Stomach smooth muscle (tissue), 2 donors: ENCODE results near the gene MAP2K7.
"Not testable (repeated sequence)": the region's sequence is repeated elsewhere in the genome, so short reads cannot be mapped to it uniquely, and the experiment has no call there.

Experiments used
- H3K27ac ChIP-seq: one replicate; pipeline ENCODE4 v1.7.0; 2013; ENCODE audit warnings: mild to moderate bottlenecking, low read length, inconsistent platforms
- H3K27me3 ChIP-seq, 2 donors: one replicate each; pipeline ENCODE4 v1.7.0; 2013; ENCODE audit warnings: low read length in 2 of 2; ENCODE audit not compliant: insufficient read depth in 2 of 2, control insufficient read depth in 1 of 2
- H3K36me3 ChIP-seq, 2 donors: one replicate each; pipeline ENCODE4 v1.7.0; 2013; ENCODE audit warnings: low read length in 2 of 2; ENCODE audit not compliant: control insufficient read depth in 2 of 2, insufficient read depth in 2 of 2
- H3K4me1 ChIP-seq: one replicate; pipeline ENCODE4 v1.7.0; 2013; ENCODE audit warnings: low read length; ENCODE audit not compliant: control insufficient read depth, insufficient read depth
- H3K4me3 ChIP-seq, 2 donors: one replicate each; pipeline ENCODE4 v1.7.0; 2013; ENCODE audit warnings: low read length in 2 of 2
- H3K9ac ChIP-seq, 2 donors: one replicate each; pipeline ENCODE4 v1.7.0; 2013; ENCODE audit warnings: low read length in 2 of 2, mild to moderate bottlenecking in 1 of 2
- H3K9me3 ChIP-seq, 2 donors: one replicate each; pipeline ENCODE4 v1.7.0; 2013; ENCODE audit warnings: low read length in 2 of 2; ENCODE audit not compliant: control insufficient read depth in 2 of 2
- donor health status: healthy.
- donor health status: Pancreatic carcinoma.

The MAP2K7 gene

GRCh38 chr19:7915250-7916102, 11.8 kb downstream of the MAP2K7 start:
- H3K27ac ChIP-seq, result no peak overlapping the region
- peak overlapping the region in 1 of 2 donors; percentile 29 for H3K4me3 ChIP-seq
- H3K9ac ChIP-seq, result no peak overlapping the region
- peaks cover 35% of the 10 kb centered on the region for H3K4me1 ChIP-seq
- H3K27me3 ChIP-seq, result peaks cover 23 to 38% of the 10 kb centered on the region in 2 donors
- H3K36me3 ChIP-seq, result peaks cover 18 to 21% of the 10 kb centered on the region in 2 donors
- H3K9me3 ChIP-seq, result no peaks in the 10 kb centered on the region

DNA sequence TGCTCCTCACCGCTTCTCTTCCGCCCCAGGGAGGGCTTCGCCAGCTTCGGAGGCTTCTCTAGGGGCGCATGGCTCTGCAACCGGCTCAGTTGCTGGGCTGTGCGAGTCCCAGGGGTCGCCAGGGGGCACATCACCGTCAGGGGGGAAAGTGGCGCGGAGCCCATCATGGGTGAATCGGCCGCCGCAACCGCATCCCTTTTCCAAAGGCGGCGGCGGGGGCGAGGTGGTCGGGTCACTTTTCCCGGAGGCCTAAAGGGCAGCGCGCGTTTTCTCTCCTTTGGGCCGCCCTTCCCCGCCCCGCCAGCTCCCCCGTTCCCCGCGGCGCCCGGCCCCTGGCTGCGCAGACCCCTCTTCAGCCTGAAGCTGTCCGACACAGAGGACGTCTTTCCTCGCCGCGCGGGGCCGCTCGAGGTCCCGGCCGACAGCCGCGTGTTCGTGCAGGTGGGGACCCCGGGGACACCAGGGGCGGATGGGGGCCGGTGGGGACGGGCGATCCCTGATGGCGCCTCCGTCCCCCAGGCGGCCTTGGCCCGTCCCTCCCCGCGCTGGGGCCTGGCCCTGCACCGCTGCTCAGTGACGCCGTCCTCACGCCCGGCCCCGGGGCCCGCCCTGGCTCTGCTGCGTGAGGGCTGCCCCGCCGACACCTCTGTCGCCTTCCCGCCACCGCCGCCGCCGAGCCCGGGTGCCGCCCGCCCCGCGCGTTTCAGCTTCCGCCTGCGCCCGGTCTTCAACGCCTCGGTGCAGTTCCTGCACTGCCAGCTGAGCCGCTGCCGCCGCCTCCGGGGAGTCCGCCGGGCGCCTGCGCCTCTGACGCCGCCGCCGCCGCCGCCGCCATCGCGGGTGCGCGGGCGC, 12.7 kb downstream of the MAP2K7 start:
- Histone ChIP-seq H3K9me3 (no peaks in the 10 kb centered on the region), H3K4me3 (peak overlapping the region in 1 of 2 donors; percentile 55), H3K27me3 (peaks cover 23 to 38% of the 10 kb centered on the region in 2 donors), H3K27ac (peak overlapping the region; percentile 31), H3K36me3 (peaks cover 10 to 15% of the 10 kb centered on the region in 2 donors), H3K9ac (no peak overlapping the region), H3K4me1 (peaks cover 39% of the 10 kb centered on the region)

DNA sequence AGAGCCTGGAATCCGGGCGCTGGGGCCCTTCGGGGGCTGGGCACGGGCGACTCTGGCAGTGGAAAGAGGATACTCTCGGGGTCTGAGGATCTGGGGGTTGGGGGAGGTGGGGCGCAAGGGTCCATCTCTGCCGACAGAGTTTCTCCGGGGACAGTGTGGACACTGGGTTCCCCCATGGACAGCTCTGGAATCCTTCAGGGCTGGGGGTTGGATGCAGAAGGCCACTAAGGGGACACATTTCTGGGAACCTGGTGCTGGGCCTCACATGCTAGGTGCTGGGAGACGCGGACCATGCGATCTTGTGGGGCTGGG, 13.2 kb downstream of the MAP2K7 start:
- peaks cover 45% of the 10 kb centered on the region for H3K4me1 ChIP-seq

DNA sequence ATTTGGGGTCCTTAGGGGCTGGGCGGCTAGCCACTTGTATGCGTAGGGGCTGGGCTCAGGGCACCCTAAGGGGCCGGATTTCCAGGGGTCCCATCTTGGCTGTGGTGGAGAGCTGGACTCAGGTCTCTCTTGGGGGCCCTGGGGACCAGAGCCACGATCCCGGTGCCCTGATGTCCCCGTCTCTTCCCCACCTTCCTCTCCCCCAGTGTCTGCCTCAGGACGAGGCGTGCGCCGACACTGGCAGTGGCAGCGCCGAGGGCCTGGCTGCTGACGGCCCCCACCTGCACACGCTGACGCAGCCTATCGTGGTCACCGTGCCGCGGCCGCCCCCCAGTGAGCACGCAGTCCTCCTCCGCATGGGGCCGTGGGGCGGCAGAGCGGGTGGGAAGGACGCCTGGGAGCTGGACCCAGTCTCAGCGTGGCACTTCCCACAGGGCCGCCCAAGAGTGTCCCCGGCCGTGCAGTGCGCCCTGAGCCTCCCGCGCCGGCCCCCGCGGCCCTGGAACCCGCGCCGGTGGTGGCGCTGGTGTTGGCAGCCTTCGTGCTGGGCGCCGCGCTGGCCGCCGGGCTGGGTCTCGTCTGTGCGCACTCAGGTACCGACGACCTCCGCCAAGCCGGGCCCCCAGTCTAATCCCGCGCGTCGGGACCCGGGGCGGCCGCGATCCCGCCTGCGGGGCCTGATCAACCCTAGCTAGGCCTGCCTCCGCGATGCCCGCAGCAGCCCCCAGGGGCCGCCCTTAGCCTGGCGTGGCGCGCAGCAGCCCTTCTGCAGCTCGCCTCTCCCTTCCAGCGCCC, 13.8 kb downstream of the MAP2K7 start:
- Histone ChIP-seq H3K9ac (peak overlapping the region; percentile 15 to 29), H3K4me1 (peaks cover 50% of the 10 kb centered on the region), H3K4me3 (peak overlapping the region in 1 of 2 donors; percentile 55), H3K27me3 (peaks cover 23 to 38% of the 10 kb centered on the region in 2 donors), H3K9me3 (no peaks in the 10 kb centered on the region), H3K36me3 (peaks cover 0 to 10% of the 10 kb centered on the region in 2 donors), H3K27ac (peak overlapping the region; percentile 31)

More for the DNA sequence above, 13.2 kb downstream of the MAP2K7 start:
- Histone ChIP-seq H3K36me3 (peaks cover 4 to 11% of the 10 kb centered on the region in 2 donors), H3K27ac (peak overlapping the region; percentile 31), H3K9me3 (no peaks in the 10 kb centered on the region), H3K4me3 (peak overlapping the region in 1 of 2 donors; percentile 55), H3K27me3 (peaks cover 23 to 38% of the 10 kb centered on the region in 2 donors), H3K9ac (peak overlapping the region; percentile 15 to 29)

GRCh38 chr19:7918062-7918614, 14.5 kb downstream of the MAP2K7 start:
- not testable (repeated sequence) for H3K9me3 ChIP-seq, H3K36me3 ChIP-seq, H3K9ac ChIP-seq, H3K27ac ChIP-seq
- H3K27me3 ChIP-seq, result peaks cover 23 to 38% of the 10 kb centered on the region in 2 donors
- peak overlapping the region in 1 of 2 donors; percentile 55 for H3K4me3 ChIP-seq
- peaks cover 56% of the 10 kb centered on the region for H3K4me1 ChIP-seq

- Histone ChIP-seq H3K27ac (no peak overlapping the region), H3K4me1 (peaks cover 62% of the 10 kb centered on the region), H3K4me3 (no peak overlapping the region), H3K36me3 (peaks cover 3 to 6% of the 10 kb centered on the region in 2 donors), H3K9ac (no peak overlapping the region), H3K27me3 (peaks cover 23 to 38% of the 10 kb centered on the region in 2 donors), H3K9me3 (no peaks in the 10 kb centered on the region)
These were observed 15.1 kb downstream of the MAP2K7 start for GRCh38 chr19:7918615-7919421.

DNA sequence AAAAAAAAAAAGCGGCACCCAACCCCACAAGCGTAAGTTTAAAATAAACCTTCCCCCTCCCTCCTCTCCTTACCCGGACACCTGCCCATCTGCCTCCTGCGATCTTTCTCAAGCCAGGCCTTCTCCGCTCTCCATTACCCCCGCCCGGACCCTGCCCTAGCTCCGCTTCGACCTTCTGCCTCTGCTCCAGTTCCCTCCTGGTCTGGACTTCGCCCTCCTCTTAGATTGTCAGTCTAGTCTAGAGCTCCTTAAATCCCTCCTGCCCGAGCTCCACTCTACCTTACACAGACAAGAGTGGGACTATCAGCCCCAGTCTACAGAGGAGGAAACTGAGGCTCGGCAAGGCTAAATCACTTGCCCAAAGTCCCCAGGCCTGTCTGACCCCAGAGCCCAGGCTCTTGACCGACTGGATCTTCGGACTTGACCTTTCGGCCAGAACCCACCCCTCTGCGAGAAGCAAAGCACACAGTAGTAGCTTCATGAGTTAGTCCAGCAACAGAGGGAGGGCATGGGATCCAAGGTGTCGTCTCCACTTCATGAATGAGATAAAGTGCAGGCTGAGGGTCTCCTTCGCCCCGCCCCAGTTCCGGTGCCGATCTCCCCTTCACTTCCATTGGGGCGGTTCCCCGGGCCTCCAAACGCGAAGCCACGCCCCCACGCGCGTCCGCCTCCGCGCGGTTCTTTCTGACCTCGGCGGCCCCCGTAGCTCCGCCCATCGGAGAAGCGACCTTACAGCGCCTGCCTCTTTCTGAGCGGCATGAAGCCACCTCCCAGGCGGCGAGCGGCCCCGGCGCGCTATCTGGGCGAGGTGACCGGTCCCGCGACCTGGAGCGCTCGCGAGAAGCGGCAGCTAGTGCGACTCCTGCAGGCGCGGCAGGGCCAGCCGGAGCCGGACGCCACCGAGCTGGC, 16.2 kb downstream of the MAP2K7 start, which contains the start of gene SNAPC2:
Gene SNAPC2, plus strand, starts transcription at position 729 of the 909 bp plus-strand sequence. Its CDS starts 29 bp downstream, at position 758.
- Histone ChIP-seq H3K36me3 (peaks cover 3 to 6% of the 10 kb centered on the region in 2 donors), H3K9me3 (no peaks in the 10 kb centered on the region), H3K27me3 (peaks cover 23 to 38% of the 10 kb centered on the region in 2 donors), H3K9ac (peak within 1 kb of the TSS; percentile 72 to 82), H3K4me3 (peak within 1 kb of the TSS; percentile 85 to 88), H3K27ac (peak within 1 kb of the TSS; percentile 84), H3K4me1 (peaks cover 70% of the 10 kb centered on the region)

DNA sequence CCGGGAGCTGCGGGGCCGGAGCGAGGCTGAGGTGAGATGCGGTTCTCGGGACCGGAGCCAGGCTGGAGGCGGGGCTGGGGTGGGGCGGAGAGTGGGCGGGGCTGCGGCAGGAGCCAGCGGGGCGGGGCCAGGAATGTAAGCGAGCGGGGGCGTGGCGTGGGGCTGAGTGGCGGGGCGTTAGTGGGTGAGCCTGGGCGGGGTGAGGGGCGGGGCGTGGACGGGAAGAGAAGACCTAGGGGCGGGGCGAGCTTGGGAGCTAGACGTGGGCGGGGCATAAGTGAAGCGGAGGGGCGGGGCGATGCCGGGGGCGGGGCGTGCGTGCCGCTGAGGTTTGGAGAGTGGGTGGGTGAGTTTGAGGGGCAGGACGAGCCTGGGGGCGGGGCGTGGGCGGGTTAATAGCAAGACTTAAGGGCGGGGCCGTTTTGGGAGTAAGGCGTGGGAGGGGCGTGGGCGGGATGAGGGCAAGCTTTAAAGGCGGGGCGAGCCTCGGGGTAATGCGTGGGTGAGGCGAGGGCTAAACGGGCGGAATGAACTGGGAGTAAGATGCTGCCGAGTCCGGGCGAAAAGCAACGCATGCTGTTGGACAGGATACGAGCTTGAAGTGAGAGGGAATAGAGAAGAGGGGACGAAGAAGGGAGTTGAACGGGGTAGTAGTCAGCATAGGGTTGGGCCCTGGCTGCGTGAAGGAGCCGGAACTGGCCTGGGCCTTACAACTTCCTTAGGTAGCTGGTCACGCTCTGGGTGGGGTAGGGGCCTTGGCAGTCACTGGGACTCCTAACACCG, 17.0 kb downstream of the MAP2K7 start:
- peaks cover 18 to 31% of the 10 kb centered on the region in 2 donors for H3K27me3 ChIP-seq
- peaks cover 72% of the 10 kb centered on the region for H3K4me1 ChIP-seq
- no peaks in the 10 kb centered on the region for H3K9me3 ChIP-seq
- H3K27ac ChIP-seq, result peak overlapping the region; percentile 84
- peak overlapping the region; percentile 85 to 88 for H3K4me3 ChIP-seq
- peaks cover 3 to 6% of the 10 kb centered on the region in 2 donors for H3K36me3 ChIP-seq
- H3K9ac ChIP-seq, result peak overlapping the region; percentile 72 to 82
